ENCODE data around the gene DIS3. TPM values are rescaled to one million over a fixed set of nuclear protein-coding genes. Genes with fewer than 3 reads are reported as not detected.

The DIS3 gene
- total and polyA plus RNA-seq, 10 of the 15 experiments (the other 5 are each of a cell fraction or from before 2014, with no cell fraction given) = 10.8 to 65.3 (median 39.2) TPM

GRCh38 chr13:72781451-72782439 is at the start of gene DIS3, which contains the start of gene PIBF1 (continued):
- TF ChIP-seq NFXL1 (IDR thresholded peaks at IDR 0.05; ENCODE audit: borderline replicate concordance) (no peak), PBX3 (IDR thresholded peaks at IDR 0.05; ENCODE audit: insufficient replicate concordance, low read depth, low read length) (no peak), POU2F2 (IDR thresholded peaks at IDR 0.05; ENCODE audit: borderline replicate concordance, low read depth, low read length) (peak; percentile 77; the same call in 1 of the 3 replicates), EED (IDR thresholded peaks at IDR 0.05; ENCODE audit: low read depth) (no peak), IRF5 (IDR thresholded peaks at IDR 0.05; ENCODE audit: borderline replicate concordance) (peak; percentile 32; the same call in 1 of the 2 replicates), MTA2 (IDR thresholded peaks at IDR 0.05; ENCODE audit: low read depth) (0 out of 2 replicates have a peak, but pooled peaks have one; percentile 12), PAX5 (IDR thresholded peaks at IDR 0.05; ENCODE audit: borderline replicate concordance, low read depth, low read length) (peak; percentile 57; the same call in 1 of the 2 replicates), RELB (IDR thresholded peaks at IDR 0.05; ENCODE audit: low read depth) (peak; percentile 71; the same call in 1 of the 2 replicates), KDM1A (IDR thresholded peaks at IDR 0.05; ENCODE audit: borderline replicate concordance) (no peak), ZBTB11 (CRISPR knock-in tag; IDR thresholded peaks at IDR 0.05) (peak; percentile 73), TBL1XR1 (IDR thresholded peaks at IDR 0.05; ENCODE audit: low read depth, low read length) (no peak), E2F4 (IDR thresholded peaks at IDR 0.05; ENCODE audit: low read depth, low read length) (0 out of 2 replicates have a peak, but pooled peaks have one; percentile 43), SREBF1 (IDR thresholded peaks at IDR 0.05; ENCODE audit: low read length) (no peak), CEBPZ (IDR thresholded peaks at IDR 0.05; ENCODE audit: low read depth, low read length) (no peak), NRF1 (conservative IDR thresholded peaks at IDR 0.05; ENCODE audit: low read depth, low read length) (no peak)
